H1 (cell line): ENCODE data around the gene LENG1.

ENCODE experiments used
- CTCF ChIP-seq, 3 experiments: IDR thresholded peaks; 1 replicate in 2 of 3; 2 replicates in 1 of 3; pipeline versions ENCODE4 v1.5.1 to v1.6.1; 2011; ENCODE audit warnings: low read length in 3 of 3, mild to moderate bottlenecking in 3 of 3, inconsistent platforms in 2 of 3, low read depth in 1 of 3, moderate library complexity in 1 of 3; ENCODE audit not compliant: insufficient read depth in 1 of 3; ENCODE audit errors: control extremely low read depth in 1 of 3
- EP300 ChIP-seq, 2 experiments: IDR thresholded peaks; 1 replicate in 1 of 2; 2 replicates in 1 of 2; pipeline ENCODE4 v1.6.1; 2011 to 2012; ENCODE audit warnings: low read depth in 2 of 2, low read length in 2 of 2, mild to moderate bottlenecking in 2 of 2, borderline replicate concordance in 1 of 2, inconsistent platforms in 1 of 2, moderate library complexity in 1 of 2
- HDAC6 ChIP-seq: IDR thresholded peaks from one replicate; pipeline ENCODE4 v1.7.1; 2012; ENCODE audit warnings: low read depth, mild to moderate bottlenecking, inconsistent platforms, low read length, moderate library complexity
- TF ChIP-seq, protein P1 (sequence below): IDR thresholded peaks from 2 replicates; pipeline ENCODE4 v1.6.1; 2011; ENCODE audit warnings: low read length, improper control_type of control experiment

DNA sequence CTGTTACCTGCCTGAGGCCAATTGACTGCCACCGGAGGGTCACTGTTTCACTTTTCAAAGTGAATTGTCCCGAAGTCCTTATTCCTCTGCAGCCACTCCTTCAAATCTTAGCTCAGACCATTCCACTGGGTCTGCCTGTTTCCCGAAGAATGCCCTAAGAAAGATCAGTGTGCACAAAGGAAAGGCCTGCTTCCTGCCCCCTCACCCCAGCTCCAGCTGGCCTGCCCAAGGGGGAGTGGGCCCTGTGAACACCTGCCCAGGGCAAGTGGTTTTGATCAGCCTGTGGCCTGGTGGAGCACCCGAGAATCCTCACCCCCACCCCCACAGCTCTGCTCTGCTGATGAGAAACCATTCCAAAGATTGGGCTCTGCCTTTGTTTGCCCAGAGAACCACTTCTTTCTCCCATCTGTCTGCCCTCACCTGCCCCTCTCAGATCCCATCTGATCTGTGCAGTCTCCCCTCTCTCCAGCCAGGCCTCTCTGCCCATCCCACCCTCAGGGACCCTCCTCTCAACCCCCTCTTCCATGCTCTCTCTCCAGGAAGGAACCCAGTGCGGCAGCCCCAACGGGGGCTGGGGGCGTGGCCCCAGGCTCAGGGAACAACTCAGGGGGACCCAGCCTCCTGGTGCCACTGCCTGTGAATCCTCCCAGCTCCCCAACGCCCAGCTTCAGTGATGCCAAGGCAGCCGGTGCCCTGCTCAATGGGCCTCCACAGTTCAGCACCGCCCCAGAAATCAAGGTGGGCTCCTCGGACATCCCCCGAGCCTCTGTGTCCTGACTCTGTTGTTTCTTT, 10.3 kb downstream of the LENG1 start:
- no peak for TF ChIP-seq EP300 (IDR thresholded peaks at IDR 0.05; ENCODE audit: borderline replicate concordance in 1 of 2, low read depth in 2 of 2, low read length in 2 of 2)
- TF ChIP-seq CTCF (IDR thresholded peaks at IDR 0.05; ENCODE audit: control extremely low read depth in 1 of 3, insufficient read depth in 1 of 3, low read depth in 1 of 3, low read length in 3 of 3): no peak
- no peak for TF ChIP-seq HDAC6
- TF ChIP-seq, protein P1, sequence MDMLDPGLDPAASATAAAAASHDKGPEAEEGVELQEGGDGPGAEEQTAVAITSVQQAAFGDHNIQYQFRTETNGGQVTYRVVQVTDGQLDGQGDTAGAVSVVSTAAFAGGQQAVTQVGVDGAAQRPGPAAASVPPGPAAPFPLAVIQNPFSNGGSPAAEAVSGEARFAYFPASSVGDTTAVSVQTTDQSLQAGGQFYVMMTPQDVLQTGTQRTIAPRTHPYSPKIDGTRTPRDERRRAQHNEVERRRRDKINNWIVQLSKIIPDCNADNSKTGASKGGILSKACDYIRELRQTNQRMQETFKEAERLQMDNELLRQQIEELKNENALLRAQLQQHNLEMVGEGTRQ: no peak
